ENCODE measurements around the gene NME4.

The NME4 gene

GRCh38 chr16:389352-389751, 7.6 kb upstream of the NME4 start:
- TF ChIP-seq GATA1 (IDR thresholded peaks at IDR 0.05; ENCODE audit: low read depth, low read length) = no peak
- no peak for DNase-seq

GRCh38 chr16:391885-392335, 5.1 kb upstream of the NME4 start:
- TF ChIP-seq POLR2A (IDR thresholded peaks at IDR 0.05; ENCODE audit: low read length) (no peak), GATA1 (IDR thresholded peaks at IDR 0.05; ENCODE audit: low read depth, low read length) (no peak)
- peak; percentile 83 to 86 for DNase-seq

GRCh38 chr16:392450-393030, 4.5 kb upstream of the NME4 start:
- TF ChIP-seq POLR2A (IDR thresholded peaks at IDR 0.05; ENCODE audit: low read length) = no peak
- no peak for TF ChIP-seq GATA1 (IDR thresholded peaks at IDR 0.05; ENCODE audit: low read depth, low read length)

GRCh38 chr16:396199-396598, 800 bp upstream of the NME4 start:
- DNase-seq = peak in 1 of 2 experiments; percentile 52
- TF ChIP-seq POLR2A (IDR thresholded peaks at IDR 0.05; ENCODE audit: low read length) (no peak), GATA1 (IDR thresholded peaks at IDR 0.05; ENCODE audit: low read depth, low read length) (no peak)

More at GRCh38 chr16:392450-393030, 4.5 kb upstream of the NME4 start:
- DNase-seq = peak in 1 of 2 experiments; percentile 25

- peak; percentile 65 to 81 for DNase-seq
- TF ChIP-seq POLR2A (IDR thresholded peaks at IDR 0.05; ENCODE audit: low read length) = peak; percentile 60
- no peak for TF ChIP-seq GATA1 (IDR thresholded peaks at IDR 0.05; ENCODE audit: low read depth, low read length)
Observed at GRCh38 chr16:396605-397004, 394 bp upstream of the NME4 start.

GRCh38 chr16:397736-398332, 835 bp downstream of the NME4 start:
- DNase-seq = peak; percentile 71 to 83
- no peak for TF ChIP-seq POLR2A (IDR thresholded peaks at IDR 0.05; ENCODE audit: low read length)
- no peak for TF ChIP-seq GATA1 (IDR thresholded peaks at IDR 0.05; ENCODE audit: low read depth, low read length)

GRCh38 chr16:398561-399339, 1.8 kb downstream of the NME4 start:
- TF ChIP-seq POLR2A (IDR thresholded peaks at IDR 0.05; ENCODE audit: low read length) = no peak
- no peak for TF ChIP-seq GATA1 (IDR thresholded peaks at IDR 0.05; ENCODE audit: low read depth, low read length)
- DNase-seq = peak in 1 of 2 experiments; percentile 45

GRCh38 chr16:399340-400019, 2.5 kb downstream of the NME4 start:
- TF ChIP-seq GATA1 (IDR thresholded peaks at IDR 0.05; ENCODE audit: low read depth, low read length) (no peak), POLR2A (IDR thresholded peaks at IDR 0.05; ENCODE audit: low read length) (peak; percentile 95)
- DNase-seq = peak; percentile 42 to 60

- no peak for DNase-seq
- TF ChIP-seq GATA1 (IDR thresholded peaks at IDR 0.05; ENCODE audit: low read depth, low read length) (no peak), POLR2A (IDR thresholded peaks at IDR 0.05; ENCODE audit: low read length) (no peak)
Observed at GRCh38 chr16:400061-400591, 3.1 kb downstream of the NME4 start.

- peak; percentile 95 to 98 for DNase-seq
- TF ChIP-seq GATA1 (IDR thresholded peaks at IDR 0.05; ENCODE audit: low read depth, low read length) = no peak
- TF ChIP-seq POLR2A (IDR thresholded peaks at IDR 0.05; ENCODE audit: low read length) = peak; percentile 57
Observed at GRCh38 chr16:401468-402348, 4.7 kb downstream of the NME4 start, which contains the start of gene DECR2. DECR2 (plus strand) TSS chr16:401885; CDS start chr16:401964, 79 bp downstream.

GRCh38 chr16:404971-405486, 8.0 kb downstream of the NME4 start:
- no peak for DNase-seq
- TF ChIP-seq POLR2A (IDR thresholded peaks at IDR 0.05; ENCODE audit: low read length) (peak; percentile 1), GATA1 (IDR thresholded peaks at IDR 0.05; ENCODE audit: low read depth, low read length) (no peak)
